Common myeloid progenitor, CD34-positive (primary cell): Measurements from ENCODE around the gene KCTD21.

Experiments
- CTCF ChIA-PET: fragments of 350-600 bp; sonication (Branson Sonifier 250); formaldehyde crosslinking; loops from one replicate; lab custom pipeline; 2021; ENCODE audit warnings: antibody characterized with exemption; lab: Charles Lee
- POLR2A ChIA-PET: fragments of 350-600 bp; sonication (Branson Sonifier 250); formaldehyde crosslinking; loops from one replicate; lab custom pipeline; 2021; ENCODE audit warnings: antibody characterized with exemption; lab: Charles Lee
- DNase-seq, 3 donors: peaks; one replicate each; pipeline versions ENCODE4 v3.0.0 to v3.0.0-alpha.2; 2013
- H3K27ac ChIP-seq, 2 experiments: 1 replicate in 1 of 2; 2 replicates in 1 of 2; pipeline ENCODE4 v1.7.0; 2013; ENCODE audit warnings: inconsistent platforms in 2 of 2, low read length in 2 of 2, mild to moderate bottlenecking in 2 of 2, low read depth in 1 of 2, moderate library complexity in 1 of 2; ENCODE audit not compliant: severe bottlenecking in 2 of 2, insufficient read depth in 1 of 2, poor library complexity in 1 of 2
- H3K27me3 ChIP-seq, 5 experiments: replicated peaks in 2 of 5; 1 replicate in 3 of 5; 2 replicates in 2 of 5; pipeline versions ENCODE4 v1.6.1 to v1.7.0; 2013; ENCODE audit warnings: low read length in 4 of 5, mild to moderate bottlenecking in 2 of 5, moderate library complexity in 2 of 5, inconsistent platforms in 1 of 5; ENCODE audit not compliant: insufficient read depth in 5 of 5, control insufficient read depth in 4 of 5
- H3K36me3 ChIP-seq, 4 experiments: 1 replicate in 2 of 4; 2 replicates in 2 of 4; pipeline versions ENCODE4 v1.6.1 to v1.7.0; 2013; ENCODE audit warnings: low read length in 3 of 4, control low read depth in 1 of 4, mild to moderate bottlenecking in 1 of 4; ENCODE audit not compliant: control insufficient read depth in 4 of 4, insufficient read depth in 4 of 4
- H3K4me1 ChIP-seq, 4 experiments: 1 replicate in 3 of 4; 2 replicates in 1 of 4; pipeline versions ENCODE4 v1.6.1 to v1.7.1; 2013; ENCODE audit warnings: low read length in 3 of 4, mild to moderate bottlenecking in 3 of 4, control low read depth in 1 of 4, inconsistent platforms in 1 of 4, moderate library complexity in 1 of 4; ENCODE audit not compliant: control insufficient read depth in 4 of 4, insufficient read depth in 4 of 4; ENCODE audit errors: control extremely low read depth in 1 of 4
- H3K4me3 ChIP-seq, 7 experiments: 1 replicate in 4 of 7; 2 replicates in 3 of 7; pipeline versions ENCODE4 v1.5.1 to v1.7.0; 2013; ENCODE audit warnings: mild to moderate bottlenecking in 7 of 7, low read length in 6 of 7, moderate library complexity in 6 of 7, inconsistent platforms in 2 of 7, low read depth in 2 of 7, control low read depth in 1 of 7; ENCODE audit not compliant: insufficient read depth in 4 of 7, control insufficient read depth in 1 of 7; ENCODE audit errors: extremely low read depth in 1 of 7
- H3K9me3 ChIP-seq, 5 experiments: 1 replicate in 4 of 5; 2 replicates in 1 of 5; pipeline versions ENCODE4 v1.6.1 to v1.7.1; 2013; ENCODE audit warnings: low read length in 4 of 5, mild to moderate bottlenecking in 2 of 5, inconsistent platforms in 1 of 5, low read depth in 1 of 5, moderate library complexity in 1 of 5; ENCODE audit not compliant: control insufficient read depth in 4 of 5, insufficient read depth in 2 of 5; ENCODE audit errors: control extremely low read depth in 1 of 5
- WGBS: methylation state at CpG from one replicate; pipeline ENCODE4 v1.1.5; 2013; ENCODE audit not compliant: insufficient coverage; 5-methylcytosine and 5-hydroxymethylcytosine counted together

KCTD21 gene

GRCh38 chr11:78218707-78219492 is 30.5 kb upstream of the KCTD21 start:
- DNase-seq, result no peak
- no peaks in the 10 kb centered on the region for H3K9me3 ChIP-seq
- H3K4me3 ChIP-seq, result no peak overlapping the region
- WGBS, result 96% methylated on average over 8 of the region's 11 CpGs
- POLR2A ChIA-PET, result no interaction called here
- no peaks in the 10 kb centered on the region for H3K27me3 ChIP-seq
- H3K36me3 ChIP-seq, result peaks cover 25 to 90% (median 68%) of the 10 kb centered on the region in 4 experiments
- CTCF ChIA-PET, result interaction anchor here (1.6 to 2.1 kb wide), 3 partner anchors 10 to 346 kb away, joined by 3 to 10 read pairs (median 5); no protein-coding TSS in a partner anchor
- no peak overlapping the region for H3K27ac ChIP-seq
- peaks cover 0 to 7% (median 4%) of the 10 kb centered on the region in 4 experiments for H3K4me1 ChIP-seq

- ChIA-PET CTCF (interaction anchor here (0.9 to 1.7 kb wide), 3 partner anchors 10 to 346 kb away, joined by 3 read pairs; no protein-coding TSS in a partner anchor), POLR2A (no interaction called here)
- Histone ChIP-seq H3K4me1 (peaks cover 0 to 11% (median 5%) of the 10 kb centered on the region in 4 experiments), H3K9me3 (no peaks in the 10 kb centered on the region), H3K4me3 (no peak overlapping the region), H3K27ac (no peak overlapping the region), H3K27me3 (no peaks in the 10 kb centered on the region), H3K36me3 (peaks cover 20 to 91% (median 63%) of the 10 kb centered on the region in 4 experiments)
- DNase-seq, result no peak
- 99% methylated on average over 14 of the region's 14 CpGs for WGBS
Observed at GRCh38 chr11:78217650-78218541, 29.5 kb upstream of the KCTD21 start.

GRCh38 chr11:78216571-78217287 is 28.3 kb upstream of the KCTD21 start:
- DNase-seq, result no peak
- ChIA-PET CTCF (interaction anchor here (1.0 to 1.4 kb wide), 2 partner anchors 12 to 348 kb away, joined by 3 to 5 read pairs; no protein-coding TSS in a partner anchor), POLR2A (no interaction called here)
- Histone ChIP-seq H3K4me3 (no peak overlapping the region), H3K4me1 (peaks cover 0 to 11% (median 5%) of the 10 kb centered on the region in 4 experiments), H3K27me3 (no peaks in the 10 kb centered on the region), H3K27ac (no peak overlapping the region), H3K9me3 (no peaks in the 10 kb centered on the region), H3K36me3 (peaks cover 18 to 85% (median 56%) of the 10 kb centered on the region in 4 experiments)
- WGBS, result 94% methylated on average over 5 of the region's 5 CpGs

- WGBS, result 100% methylated on average over 2 of the region's 3 CpGs
- CTCF ChIA-PET, result interaction anchor here (1.0 to 1.4 kb wide), 2 partner anchors 12 to 348 kb away, joined by 3 to 5 read pairs; no protein-coding TSS in a partner anchor
- Histone ChIP-seq H3K27ac (no peak overlapping the region), H3K9me3 (no peaks in the 10 kb centered on the region), H3K36me3 (peaks cover 14 to 78% (median 50%) of the 10 kb centered on the region in 4 experiments), H3K4me3 (no peak overlapping the region), H3K27me3 (no peaks in the 10 kb centered on the region), H3K4me1 (peaks cover 0 to 11% (median 5%) of the 10 kb centered on the region in 4 experiments)
- DNase-seq, result no peak
- POLR2A ChIA-PET, result no interaction called here
Observed at GRCh38 chr11:78216021-78216420, 27.6 kb upstream of the KCTD21 start.

GRCh38 chr11:78214331-78215194 is 26.1 kb upstream of the KCTD21 start:
- Histone ChIP-seq H3K4me1 (peaks cover 0 to 11% (median 5%) of the 10 kb centered on the region in 4 experiments), H3K27ac (no peak overlapping the region), H3K4me3 (no peak overlapping the region), H3K27me3 (no peaks in the 10 kb centered on the region), H3K36me3 (peaks cover 12 to 68% (median 36%) of the 10 kb centered on the region in 4 experiments), H3K9me3 (no peaks in the 10 kb centered on the region)
- WGBS, result 94% methylated on average over 5 of the region's 12 CpGs
- ChIA-PET POLR2A (no interaction called here), CTCF (interaction anchor here (2.8 kb wide), 1 partner anchor 13 kb away, joined by 9 read pairs; no protein-coding TSS in a partner anchor)
- DNase-seq, result no peak
